HepG2 (cell line): ENCODE results near the gene EVC. TPM values are rescaled to one million over a fixed set of nuclear protein-coding genes. Genes with fewer than 3 reads are reported as not detected.

ENCODE experiments used
- EHMT2 ChIP-seq: fragments of 200-600 bp; sonication (generic); IDR thresholded peaks from 2 replicates; pipeline ENCODE4 v1.7.0; 2017; ENCODE audit warnings: antibody characterized with exemption, low read depth, low read length, borderline replicate concordance
- FOXJ3 ChIP-seq: sonication (generic); formaldehyde crosslinking; IDR thresholded peaks from 2 replicates; pipeline ENCODE4 v1.4.0; 2020; ENCODE audit warnings: missing genetic modification reagents, mild to moderate bottlenecking, borderline replicate concordance
- IKZF1 ChIP-seq: fragments of 450-650 bp; IDR thresholded peaks from 2 replicates; pipeline ENCODE4 v1.7.1; 2016
- KLF6 ChIP-seq: IDR thresholded peaks from 2 replicates; pipeline ENCODE4 v1.8.0; 2016; ENCODE audit warnings: missing biosample characterization, missing genetic modification reagents
- MTF2 ChIP-seq: sonication (generic); formaldehyde crosslinking; IDR thresholded peaks from 2 replicates; pipeline ENCODE4 v1.5.0; 2020; ENCODE audit warnings: missing genetic modification reagents, borderline replicate concordance
- PCBP1 ChIP-seq: fragments of 200-400 bp; formaldehyde crosslinking; IDR thresholded peaks from 2 replicates; pipeline ENCODE4 v1.6.1; 2017; ENCODE audit warnings: mild to moderate bottlenecking, low read depth, low read length, borderline replicate concordance
- PCBP2 ChIP-seq: fragments of 200-400 bp; formaldehyde crosslinking; optimal IDR thresholded peaks from 2 replicates; pipeline ENCODE3; 2018; ENCODE audit warnings: low read length, low read depth; ENCODE audit not compliant: poor library complexity, severe bottlenecking
- PLSCR1 ChIP-seq: sonication (generic); formaldehyde crosslinking; IDR thresholded peaks from 2 replicates; pipeline ENCODE4 v1.5.0; 2020; ENCODE audit warnings: missing genetic modification reagents, mild to moderate bottlenecking, borderline replicate concordance
- RCOR2 ChIP-seq: IDR thresholded peaks from 2 replicates; pipeline ENCODE4 v1.6.1; 2016; ENCODE audit warnings: missing biosample characterization, missing genetic modification reagents
- RELA ChIP-seq: sonication (generic); formaldehyde crosslinking; IDR thresholded peaks from 2 replicates; pipeline ENCODE4 v1.4.0; 2020; ENCODE audit warnings: missing genetic modification reagents
- ZFP36 ChIP-seq: fragments of 150-350 bp; IDR thresholded peaks from 2 replicates; pipeline ENCODE4 v1.6.1; 2018; ENCODE audit warnings: borderline replicate concordance, low read length, low read depth; ENCODE audit not compliant: partially characterized antibody
- ZFP90 ChIP-seq: sonication (generic); formaldehyde crosslinking; IDR thresholded peaks from 2 replicates; pipeline ENCODE4 v1.8.0; 2022; ENCODE audit warnings: missing genetic modification reagents, mild to moderate bottlenecking, inconsistent platforms, borderline replicate concordance
- ZMYM2 ChIP-seq: sonication (generic); formaldehyde crosslinking; IDR thresholded peaks from 2 replicates; pipeline ENCODE4 v1.8.0; 2022; ENCODE audit warnings: mild to moderate bottlenecking, missing genetic modification reagents
- ZNF33A ChIP-seq: sonication (generic); formaldehyde crosslinking; IDR thresholded peaks from 2 replicates; pipeline ENCODE4 v1.5.1; 2020; ENCODE audit warnings: missing genetic modification reagents, mild to moderate bottlenecking, moderate library complexity, borderline replicate concordance
- ZNF33B ChIP-seq: sonication (generic); formaldehyde crosslinking; IDR thresholded peaks from 2 replicates; pipeline ENCODE4 v1.5.1; 2020; ENCODE audit warnings: mild to moderate bottlenecking, missing genetic modification reagents
- ZNF354B ChIP-seq: sonication (generic); formaldehyde crosslinking; IDR thresholded peaks from 2 replicates; pipeline ENCODE4 v1.8.0; 2022; ENCODE audit warnings: mild to moderate bottlenecking, missing genetic modification reagents
- ZNF431 ChIP-seq: sonication (generic); formaldehyde crosslinking; IDR thresholded peaks from 2 replicates; pipeline ENCODE4 v1.9.0; 2022; ENCODE audit warnings: missing genetic modification reagents, low read depth, mild to moderate bottlenecking, borderline replicate concordance
- ZNF451 ChIP-seq: sonication (generic); formaldehyde crosslinking; IDR thresholded peaks from 2 replicates; pipeline ENCODE4 v1.5.0; 2020; ENCODE audit warnings: mild to moderate bottlenecking, missing genetic modification reagents
- ZNF530 ChIP-seq: sonication (generic); formaldehyde crosslinking; IDR thresholded peaks from 2 replicates; pipeline ENCODE4 v1.5.0; 2020; ENCODE audit warnings: low read depth, mild to moderate bottlenecking, missing genetic modification reagents
- ZNF564 ChIP-seq: sonication (generic); formaldehyde crosslinking; IDR thresholded peaks from 2 replicates; pipeline ENCODE4 v1.8.1; 2023; ENCODE audit warnings: mild to moderate bottlenecking, missing genetic modification reagents
- ZNF569 ChIP-seq: sonication (generic); formaldehyde crosslinking; IDR thresholded peaks from 2 replicates; pipeline ENCODE4 v1.5.0; 2020; ENCODE audit warnings: mild to moderate bottlenecking, missing genetic modification reagents, moderate library complexity, borderline replicate concordance
- ZNF772 ChIP-seq: sonication (generic); formaldehyde crosslinking; IDR thresholded peaks from 2 replicates; pipeline ENCODE4 v1.5.0; 2020; ENCODE audit warnings: mild to moderate bottlenecking, missing genetic modification reagents
- ZNF879 ChIP-seq: sonication (generic); formaldehyde crosslinking; IDR thresholded peaks from 2 replicates; pipeline ENCODE4 v1.8.1; 2023; ENCODE audit warnings: missing genetic modification reagents
- ZNF883 ChIP-seq: sonication (generic); formaldehyde crosslinking; IDR thresholded peaks from 2 replicates; pipeline ENCODE4 v1.5.1; 2020; ENCODE audit warnings: mild to moderate bottlenecking, missing genetic modification reagents; ENCODE audit errors: not compliant biosample characterization
- polyA plus RNA-seq, 8 experiments: library from polyadenylated mRNA; depleted of rRNA in 3 of 8; stranded (reverse) in 7 of 8; unstranded in 1 of 8; fragments of >200 nt; fragmentation: Illumina TruSeq in 4 of 8; extraction: Trizol in 4 of 8; gene quantifications; 2 replicates each; pipeline versions ENCODE4 v1.2.1 to v1.2.3, GENCODE V29; 2011 to 2016; ENCODE audit warnings: low read depth in 4 of 8, missing spikeins in 1 of 8, mixed read lengths in 1 of 8; ENCODE audit not compliant: insufficient read depth in 1 of 8
- total RNA-seq, 5 experiments: library from RNA; depleted of rRNA; stranded (reverse); fragments of >200 nt; fragmentation: Illumina TruSeq; extraction: Trizol; gene quantifications; 2 replicates each; pipeline ENCODE4 v1.2.3, GENCODE V29; 2016; ENCODE audit warnings: low read depth in 1 of 5
- TF ChIP-seq, protein P1 (sequence below): sonication (generic); formaldehyde crosslinking; IDR thresholded peaks from 2 replicates; pipeline ENCODE4 v1.9.0; 2022; ENCODE audit warnings: low read depth, missing genetic modification reagents
- TF ChIP-seq, protein P2 (sequence below): sonication (generic); formaldehyde crosslinking; IDR thresholded peaks from 2 replicates; pipeline ENCODE4 v1.4.0; 2020; ENCODE audit warnings: missing genetic modification reagents
- TF ChIP-seq, protein P3 (sequence below): sonication (generic); formaldehyde crosslinking; IDR thresholded peaks from 2 replicates; pipeline ENCODE4 v1.4.0; 2020; ENCODE audit warnings: missing genetic modification reagents

The EVC gene
- total and polyA plus RNA-seq, 2 of the 13 experiments (the other 11 are each of a cell fraction or from before 2014, with no cell fraction given): 3.1 to 4.9 TPM

GRCh38 chr4:5721923-5722322 is 10.9 kb downstream of the EVC start (continued):
- no peak for TF ChIP-seq ZFP90 (CRISPR knock-in tag)
- TF ChIP-seq MTF2 (CRISPR knock-in tag): no peak
- TF ChIP-seq ZNF564 (CRISPR knock-in tag): no peak
- TF ChIP-seq PCBP1: no peak
- no peak for TF ChIP-seq PCBP2
- TF ChIP-seq, protein P1, sequence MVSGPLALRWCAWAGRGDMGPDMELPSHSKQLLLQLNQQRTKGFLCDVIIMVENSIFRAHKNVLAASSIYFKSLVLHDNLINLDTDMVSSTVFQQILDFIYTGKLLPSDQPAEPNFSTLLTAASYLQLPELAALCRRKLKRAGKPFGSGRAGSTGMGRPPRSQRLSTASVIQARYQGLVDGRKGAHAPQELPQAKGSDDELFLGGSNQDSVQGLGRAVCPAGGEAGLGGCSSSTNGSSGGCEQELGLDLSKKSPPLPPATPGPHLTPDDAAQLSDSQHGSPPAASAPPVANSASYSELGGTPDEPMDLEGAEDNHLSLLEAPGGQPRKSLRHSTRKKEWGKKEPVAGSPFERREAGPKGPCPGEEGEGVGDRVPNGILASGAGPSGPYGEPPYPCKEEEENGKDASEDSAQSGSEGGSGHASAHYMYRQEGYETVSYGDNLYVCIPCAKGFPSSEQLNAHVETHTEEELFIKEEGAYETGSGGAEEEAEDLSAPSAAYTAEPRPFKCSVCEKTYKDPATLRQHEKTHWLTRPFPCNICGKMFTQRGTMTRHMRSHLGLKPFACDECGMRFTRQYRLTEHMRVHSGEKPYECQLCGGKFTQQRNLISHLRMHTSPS (CRISPR knock-in tag): no peak
- TF ChIP-seq, protein P2, sequence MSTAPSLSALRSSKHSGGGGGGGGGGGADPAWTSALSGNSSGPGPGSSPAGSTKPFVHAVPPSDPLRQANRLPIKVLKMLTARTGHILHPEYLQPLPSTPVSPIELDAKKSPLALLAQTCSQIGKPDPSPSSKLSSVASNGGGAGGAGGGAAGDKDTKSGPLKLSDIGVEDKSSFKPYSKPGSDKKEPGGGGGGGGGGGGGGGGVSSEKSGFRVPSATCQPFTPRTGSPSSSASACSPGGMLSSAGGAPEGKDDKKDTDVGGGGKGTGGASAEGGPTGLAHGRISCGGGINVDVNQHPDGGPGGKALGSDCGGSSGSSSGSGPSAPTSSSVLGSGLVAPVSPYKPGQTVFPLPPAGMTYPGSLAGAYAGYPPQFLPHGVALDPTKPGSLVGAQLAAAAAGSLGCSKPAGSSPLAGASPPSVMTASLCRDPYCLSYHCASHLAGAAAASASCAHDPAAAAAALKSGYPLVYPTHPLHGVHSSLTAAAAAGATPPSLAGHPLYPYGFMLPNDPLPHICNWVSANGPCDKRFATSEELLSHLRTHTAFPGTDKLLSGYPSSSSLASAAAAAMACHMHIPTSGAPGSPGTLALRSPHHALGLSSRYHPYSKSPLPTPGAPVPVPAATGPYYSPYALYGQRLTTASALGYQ (CRISPR knock-in tag): 0 out of 2 replicates have a peak, but pooled peaks have one; percentile 14
- no peak for TF ChIP-seq ZNF451
- no peak for TF ChIP-seq ZMYM2
- TF ChIP-seq ZNF530 (CRISPR knock-in tag): no peak
- TF ChIP-seq, protein P3, sequence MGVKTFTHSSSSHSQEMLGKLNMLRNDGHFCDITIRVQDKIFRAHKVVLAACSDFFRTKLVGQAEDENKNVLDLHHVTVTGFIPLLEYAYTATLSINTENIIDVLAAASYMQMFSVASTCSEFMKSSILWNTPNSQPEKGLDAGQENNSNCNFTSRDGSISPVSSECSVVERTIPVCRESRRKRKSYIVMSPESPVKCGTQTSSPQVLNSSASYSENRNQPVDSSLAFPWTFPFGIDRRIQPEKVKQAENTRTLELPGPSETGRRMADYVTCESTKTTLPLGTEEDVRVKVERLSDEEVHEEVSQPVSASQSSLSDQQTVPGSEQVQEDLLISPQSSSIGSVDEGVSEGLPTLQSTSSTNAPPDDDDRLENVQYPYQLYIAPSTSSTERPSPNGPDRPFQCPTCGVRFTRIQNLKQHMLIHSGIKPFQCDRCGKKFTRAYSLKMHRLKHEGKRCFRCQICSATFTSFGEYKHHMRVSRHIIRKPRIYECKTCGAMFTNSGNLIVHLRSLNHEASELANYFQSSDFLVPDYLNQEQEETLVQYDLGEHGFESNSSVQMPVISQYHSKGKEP (CRISPR knock-in tag): no peak
- no peak for TF ChIP-seq ZNF431
- no peak for TF ChIP-seq ZNF33B (CRISPR knock-in tag)
- peak; percentile 41; the same call in 1 of the 2 replicates for TF ChIP-seq RCOR2 (CRISPR knock-in tag)
- peak; percentile 5 for TF ChIP-seq ZFP36
- TF ChIP-seq PLSCR1 (CRISPR knock-in tag): no peak
- TF ChIP-seq KLF6 (CRISPR knock-in tag): no peak
- no peak for TF ChIP-seq ZNF33A (CRISPR knock-in tag)
- no peak for TF ChIP-seq ZNF879 (CRISPR knock-in tag)
- TF ChIP-seq FOXJ3: no peak
- no peak for TF ChIP-seq ZNF354B (CRISPR knock-in tag)
- no peak for TF ChIP-seq ZNF569
- no peak for TF ChIP-seq RELA (CRISPR knock-in tag)
- no peak for TF ChIP-seq IKZF1
- TF ChIP-seq ZNF772: 0 out of 2 replicates have a peak, but pooled peaks have one; percentile 13
- no peak for TF ChIP-seq EHMT2
- TF ChIP-seq ZNF883 (CRISPR knock-in tag): no peak
